B cell (primary cell): ENCODE results near the gene EIF3L. TPM values are rescaled to one million over a fixed set of nuclear protein-coding genes. Genes with fewer than 3 reads are reported as not detected.
A peak's percentile ranks its signal among the peaks of the same experiment; 100 is the strongest.

ENCODE experiments used
- ATAC-seq: fragments of 200-7000 bp; cut with Tn5 transposase; one replicate; pipeline ENCODE4 v1.10.0; 2021; ENCODE audit warnings: low read depth, mild to moderate bottlenecking, moderate number of reproducible peaks, moderate library complexity
- CTCF ChIA-PET: fragments of 350-600 bp; sonication (Branson Sonifier 250); formaldehyde crosslinking; loops from one replicate; lab custom pipeline; 2021; ENCODE audit warnings: antibody characterized with exemption, inconsistent platforms; lab: Charles Lee
- POLR2A ChIA-PET: fragments of 350-600 bp; sonication (Branson Sonifier 250); formaldehyde crosslinking; loops from one replicate; lab custom pipeline; 2021; ENCODE audit warnings: antibody characterized with exemption; lab: Charles Lee
- DNase-seq: peaks from one replicate; pipeline ENCODE4 v3.0.0; 2013
- H2AFZ ChIP-seq: 2 replicates; pipeline ENCODE4 v1.6.1; 2012; ENCODE audit warnings: mild to moderate bottlenecking, low read depth, low read length; ENCODE audit not compliant: insufficient read depth, poor library complexity, severe bottlenecking
- H3K27ac ChIP-seq, 2 donors: 1 replicate in 1 of 2; 2 replicates in 1 of 2; pipeline ENCODE4 v1.5.1; 2012 to 2013; ENCODE audit warnings: low read length in 2 of 2, mild to moderate bottlenecking in 2 of 2, moderate library complexity in 1 of 2
- H3K27me3 ChIP-seq, 4 experiments: fragments of 200-600 bp in 1 of 4; sonication (generic) in 1 of 4; replicated peaks in 1 of 4; 1 replicate in 2 of 4; 2 replicates in 2 of 4; pipeline versions ENCODE4 v1.6.1 to v1.7.0; 2013 to 2016; ENCODE audit warnings: low read length in 3 of 4, mild to moderate bottlenecking in 2 of 4, mixed read lengths in 1 of 4, moderate library complexity in 1 of 4; ENCODE audit not compliant: insufficient read depth in 4 of 4, control insufficient read depth in 3 of 4; ENCODE audit errors: control extremely low read depth in 1 of 4
- H3K36me3 ChIP-seq, 2 experiments: replicated peaks in 1 of 2; 1 replicate in 1 of 2; 2 replicates in 1 of 2; pipeline versions ENCODE4 v1.6.1 to v1.7.1; 2013; ENCODE audit warnings: low read length in 1 of 2; ENCODE audit not compliant: insufficient read depth in 2 of 2, control insufficient read depth in 1 of 2; ENCODE audit errors: control extremely low read depth in 1 of 2, extremely low read depth in 1 of 2
- H3K4me1 ChIP-seq, 2 donors: fragments of 200-600 bp in 1 of 2; sonication (generic) in 1 of 2; 1 replicate in 1 of 2; 2 replicates in 1 of 2; pipeline versions ENCODE4 v1.5.1 to v1.6.1; 2013 to 2017; ENCODE audit warnings: low read length in 2 of 2; ENCODE audit not compliant: control insufficient read depth in 2 of 2, insufficient read depth in 2 of 2
- H3K4me2 ChIP-seq: replicated peaks from 2 replicates; pipeline ENCODE3; 2012; ENCODE audit warnings: mild to moderate bottlenecking, low read depth, low read length; ENCODE audit not compliant: poor library complexity, severe bottlenecking
- H3K4me3 ChIP-seq, 5 experiments: fragments of 200-600 bp in 1 of 5; sonication (generic) in 1 of 5; 1 replicate in 3 of 5; 2 replicates in 2 of 5; pipeline versions ENCODE4 v1.5.1 to v1.7.0; 2011 to 2016; ENCODE audit warnings: low read length in 4 of 5, mild to moderate bottlenecking in 4 of 5, low read depth in 2 of 5, control low read depth in 1 of 5, moderate library complexity in 1 of 5; ENCODE audit not compliant: insufficient read depth in 1 of 5; ENCODE audit errors: control extremely low read depth in 1 of 5, extremely low read depth in 1 of 5
- H3K79me2 ChIP-seq: fragments of 200-600 bp; sonication (generic); one replicate; pipeline ENCODE4 v1.6.0; 2016; ENCODE audit warnings: low read length; ENCODE audit not compliant: control insufficient read depth, insufficient read depth
- H3K9ac ChIP-seq: fragments of 200-600 bp; sonication (generic); 2 replicates; pipeline ENCODE4 v1.6.1; 2017; ENCODE audit warnings: mild to moderate bottlenecking, low read length, moderate library complexity
- H3K9me3 ChIP-seq, 3 donors: one replicate each; pipeline versions ENCODE4 v1.6.1 to v1.7.1; 2013; ENCODE audit warnings: low read length in 2 of 3; ENCODE audit not compliant: control insufficient read depth in 2 of 3, insufficient read depth in 1 of 3; ENCODE audit errors: control extremely low read depth in 1 of 3
- H4K20me1 ChIP-seq: 2 replicates; pipeline ENCODE4 v1.6.0; 2012; ENCODE audit warnings: mild to moderate bottlenecking, low read length; ENCODE audit not compliant: insufficient read depth, control insufficient read depth, poor library complexity, severe bottlenecking
- H3K27ac Mint-ChIP-seq: one replicate; pipeline ENCODE4 v1.8.0; 2021; ENCODE audit warnings: mixed read lengths
- H3K27me3 Mint-ChIP-seq: one replicate; pipeline ENCODE4 v1.8.0; 2021; ENCODE audit warnings: mixed read lengths
- H3K4me1 Mint-ChIP-seq: one replicate; pipeline ENCODE4 v1.8.0; 2021; ENCODE audit warnings: mixed read lengths
- H3K4me3 Mint-ChIP-seq: one replicate; pipeline ENCODE4 v1.8.0; 2021; ENCODE audit warnings: mixed read lengths
- H3K9me3 Mint-ChIP-seq: one replicate; pipeline ENCODE4 v1.8.0; 2022; ENCODE audit warnings: mixed read lengths; ENCODE audit not compliant: insufficient read depth
- CTCF ChIP-seq: fragments of 200-600 bp; IDR thresholded peaks from one replicate; pipeline ENCODE4 v1.8.0; 2022; ENCODE audit warnings: antibody characterized with exemption, mild to moderate bottlenecking
- EZH2 ChIP-seq: IDR thresholded peaks from 2 replicates; pipeline ENCODE4 v1.6.1; 2012; ENCODE audit warnings: borderline replicate concordance, low read depth, mild to moderate bottlenecking, moderate library complexity, low read length; ENCODE audit not compliant: insufficient read depth, poor library complexity, severe bottlenecking
- WGBS: methylation state at CpG from one replicate; pipeline ENCODE4 v1.1.5; 2013; ENCODE audit warnings: missing lambda C conversion rate; ENCODE audit not compliant: insufficient coverage; 5-methylcytosine and 5-hydroxymethylcytosine counted together
- intact Hi-C: fragments of 100-400 bp; cut with micrococcal nuclease; formaldehyde crosslinking; loops from one replicate; pipeline ENCODE4 v1.10.0; 2022
- polyA plus RNA-seq: library from polyadenylated mRNA; depleted of rRNA; stranded (reverse); fragments of >200 nt; gene quantifications from 2 replicates; pipeline ENCODE4 v1.2.3, GENCODE V29; 2012
- total RNA-seq, 2 donors: library from RNA; stranded (reverse); fragments of 120-200 nt in 1 of 2; gene quantifications; 1 replicate in 1 of 2; 2 replicates in 1 of 2; pipeline versions ENCODE4 v1.2.3 to v1.2.4, GENCODE V29; 2013 to 2022

EIF3L gene
- total and polyA plus RNA-seq, 2 donors (not counting 1 experiment from before 2014, with no cell fraction given): 430 to 560 TPM

GRCh38 chr22:37904572-37905533 lies 55.6 kb downstream of the EIF3L start:
- H3K9me3 ChIP-seq: no peaks in the 10 kb centered on the region
- peaks cover 3% of the 10 kb centered on the region for H3K79me2 ChIP-seq
- CTCF ChIA-PET: interaction anchor here (0.9 to 2.7 kb wide), 7 partner anchors 8 to 61 kb away, joined by 3 to 28 read pairs (median 6); no protein-coding TSS in a partner anchor
- peak overlapping the region; percentile 94 for H3K4me2 ChIP-seq
- no peaks in the 10 kb centered on the region for H3K9me3 Mint-ChIP-seq
- H3K4me1 ChIP-seq: peaks cover 10 to 16% of the 10 kb centered on the region in 2 donors
- intact Hi-C loops: no loop called here
- no peak overlapping the region for H3K27ac ChIP-seq
- H3K4me1 Mint-ChIP-seq: peaks cover 28% of the 10 kb centered on the region
- H4K20me1 ChIP-seq: peaks cover 7% of the 10 kb centered on the region
- no peak overlapping the region for H3K4me3 ChIP-seq
- H3K36me3 ChIP-seq: peaks cover 0 to 5% of the 10 kb centered on the region in 2 experiments
- no peak overlapping the region for H3K9ac ChIP-seq
- peak overlapping the region; percentile 85 for H2AFZ ChIP-seq
- 100% methylated on average over 6 of the region's 10 CpGs for WGBS
- peak overlapping the region; percentile 68 for H3K27ac Mint-ChIP-seq
- no peaks in the 10 kb centered on the region for H3K27me3 Mint-ChIP-seq
- POLR2A ChIA-PET: interaction anchor here (0.6 to 0.7 kb wide), 3 partner anchors 11 to 49 kb away, joined by 3 to 9 read pairs (median 3); no protein-coding TSS in a partner anchor
- peak overlapping the region; percentile 80 for H3K4me3 Mint-ChIP-seq
- no peaks in the 10 kb centered on the region for H3K27me3 ChIP-seq
- no peak for DNase-seq
- ATAC-seq: no peak
- no peak for TF ChIP-seq EZH2
- TF ChIP-seq CTCF: no peak
